AG09319 (cell line): ENCODE results near the gene USP40.

ENCODE experiments used
- DNase-seq: peaks from one replicate; pipeline ENCODE4 v3.0.0-alpha.2; 2010; ENCODE audit warnings: low read depth; ENCODE audit errors: extremely low read depth
- TF ChIP-seq, protein P1 (sequence below): IDR thresholded peaks from 2 replicates; pipeline ENCODE4 v1.5.1; 2011; ENCODE audit warnings: low read depth, mild to moderate bottlenecking, inconsistent platforms, low read length, moderate library complexity

Gene USP40, protein sequence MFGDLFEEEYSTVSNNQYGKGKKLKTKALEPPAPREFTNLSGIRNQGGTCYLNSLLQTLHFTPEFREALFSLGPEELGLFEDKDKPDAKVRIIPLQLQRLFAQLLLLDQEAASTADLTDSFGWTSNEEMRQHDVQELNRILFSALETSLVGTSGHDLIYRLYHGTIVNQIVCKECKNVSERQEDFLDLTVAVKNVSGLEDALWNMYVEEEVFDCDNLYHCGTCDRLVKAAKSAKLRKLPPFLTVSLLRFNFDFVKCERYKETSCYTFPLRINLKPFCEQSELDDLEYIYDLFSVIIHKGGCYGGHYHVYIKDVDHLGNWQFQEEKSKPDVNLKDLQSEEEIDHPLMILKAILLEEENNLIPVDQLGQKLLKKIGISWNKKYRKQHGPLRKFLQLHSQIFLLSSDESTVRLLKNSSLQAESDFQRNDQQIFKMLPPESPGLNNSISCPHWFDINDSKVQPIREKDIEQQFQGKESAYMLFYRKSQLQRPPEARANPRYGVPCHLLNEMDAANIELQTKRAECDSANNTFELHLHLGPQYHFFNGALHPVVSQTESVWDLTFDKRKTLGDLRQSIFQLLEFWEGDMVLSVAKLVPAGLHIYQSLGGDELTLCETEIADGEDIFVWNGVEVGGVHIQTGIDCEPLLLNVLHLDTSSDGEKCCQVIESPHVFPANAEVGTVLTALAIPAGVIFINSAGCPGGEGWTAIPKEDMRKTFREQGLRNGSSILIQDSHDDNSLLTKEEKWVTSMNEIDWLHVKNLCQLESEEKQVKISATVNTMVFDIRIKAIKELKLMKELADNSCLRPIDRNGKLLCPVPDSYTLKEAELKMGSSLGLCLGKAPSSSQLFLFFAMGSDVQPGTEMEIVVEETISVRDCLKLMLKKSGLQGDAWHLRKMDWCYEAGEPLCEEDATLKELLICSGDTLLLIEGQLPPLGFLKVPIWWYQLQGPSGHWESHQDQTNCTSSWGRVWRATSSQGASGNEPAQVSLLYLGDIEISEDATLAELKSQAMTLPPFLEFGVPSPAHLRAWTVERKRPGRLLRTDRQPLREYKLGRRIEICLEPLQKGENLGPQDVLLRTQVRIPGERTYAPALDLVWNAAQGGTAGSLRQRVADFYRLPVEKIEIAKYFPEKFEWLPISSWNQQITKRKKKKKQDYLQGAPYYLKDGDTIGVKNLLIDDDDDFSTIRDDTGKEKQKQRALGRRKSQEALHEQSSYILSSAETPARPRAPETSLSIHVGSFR

GRCh38 chr2:233566141-233566956, at the start of gene USP40:
Gene USP40 (minus strand): TSS chr2:233566782. CDS start chr2:233565554, 1,228 bp downstream.
- TF ChIP-seq, protein P1, sequence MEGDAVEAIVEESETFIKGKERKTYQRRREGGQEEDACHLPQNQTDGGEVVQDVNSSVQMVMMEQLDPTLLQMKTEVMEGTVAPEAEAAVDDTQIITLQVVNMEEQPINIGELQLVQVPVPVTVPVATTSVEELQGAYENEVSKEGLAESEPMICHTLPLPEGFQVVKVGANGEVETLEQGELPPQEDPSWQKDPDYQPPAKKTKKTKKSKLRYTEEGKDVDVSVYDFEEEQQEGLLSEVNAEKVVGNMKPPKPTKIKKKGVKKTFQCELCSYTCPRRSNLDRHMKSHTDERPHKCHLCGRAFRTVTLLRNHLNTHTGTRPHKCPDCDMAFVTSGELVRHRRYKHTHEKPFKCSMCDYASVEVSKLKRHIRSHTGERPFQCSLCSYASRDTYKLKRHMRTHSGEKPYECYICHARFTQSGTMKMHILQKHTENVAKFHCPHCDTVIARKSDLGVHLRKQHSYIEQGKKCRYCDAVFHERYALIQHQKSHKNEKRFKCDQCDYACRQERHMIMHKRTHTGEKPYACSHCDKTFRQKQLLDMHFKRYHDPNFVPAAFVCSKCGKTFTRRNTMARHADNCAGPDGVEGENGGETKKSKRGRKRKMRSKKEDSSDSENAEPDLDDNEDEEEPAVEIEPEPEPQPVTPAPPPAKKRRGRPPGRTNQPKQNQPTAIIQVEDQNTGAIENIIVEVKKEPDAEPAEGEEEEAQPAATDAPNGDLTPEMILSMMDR = no peak
- peak; percentile 74 for DNase-seq

DNA sequence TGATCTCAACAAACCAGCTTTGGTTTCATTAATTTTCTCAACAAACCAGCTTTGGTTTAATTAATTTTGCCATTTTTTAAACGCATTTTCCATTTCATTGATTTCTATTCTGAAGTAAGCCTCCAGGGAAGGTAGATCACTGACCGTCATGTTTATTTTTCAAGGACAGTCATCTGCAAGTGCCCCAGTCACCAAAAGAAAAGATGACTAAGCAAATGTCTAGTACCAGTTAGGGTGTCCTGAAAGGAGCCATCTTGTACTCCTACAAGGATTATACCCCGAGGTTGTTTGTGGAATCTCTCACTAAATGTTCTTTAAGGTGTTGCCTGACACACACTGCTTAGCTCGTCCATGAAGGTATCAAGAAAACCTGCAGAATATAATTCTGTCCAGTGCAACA, 44.7 kb upstream of the USP40 start:
- DNase-seq = no peak
- TF ChIP-seq, protein P1 = no peak

GRCh38 chr2:233605680-233606079, 39.1 kb upstream of the USP40 start:
- DNase-seq = no peak
- TF ChIP-seq, protein P1 = no peak

DNA sequence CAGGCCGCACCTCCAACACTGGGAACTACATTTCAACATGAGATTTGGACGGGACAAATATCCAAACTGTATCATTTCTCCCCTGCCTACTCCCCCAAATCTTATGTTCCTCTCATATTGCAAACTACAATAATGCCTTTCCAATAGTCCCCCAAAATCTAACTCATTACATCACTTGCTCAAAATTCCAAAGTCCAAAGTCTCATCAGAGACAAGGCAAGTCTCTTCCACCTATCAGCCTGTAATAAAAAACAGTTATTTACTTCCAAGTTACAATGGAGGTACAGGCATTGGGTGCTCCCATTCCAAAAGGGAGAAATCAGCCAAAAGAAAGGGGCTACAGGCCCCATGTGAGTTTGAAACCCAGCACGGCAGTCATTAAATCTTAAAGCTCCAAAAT, 38.2 kb upstream of the USP40 start:
- TF ChIP-seq, protein P1 = no peak
- no peak for DNase-seq

DNA sequence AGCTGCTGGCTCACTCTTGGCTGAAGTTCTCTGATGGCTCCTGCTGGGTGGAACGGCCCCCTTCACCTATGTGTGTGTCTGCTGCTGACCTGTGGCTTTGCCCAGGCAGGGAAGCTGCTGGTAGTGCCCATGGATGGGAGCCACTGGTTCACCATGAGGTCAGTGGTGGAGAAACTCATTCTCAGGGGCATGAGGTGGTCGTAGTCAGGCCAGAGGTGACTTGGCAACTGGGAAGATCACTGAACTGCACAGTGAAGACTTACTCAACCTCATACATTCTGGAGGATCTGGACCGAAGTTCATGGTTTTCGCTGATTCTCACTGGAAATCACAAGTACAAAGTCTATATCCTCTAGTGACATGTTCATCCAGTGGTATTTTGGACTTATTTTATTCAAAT, 36.9 kb upstream of the USP40 start:
- TF ChIP-seq, protein P1 = no peak
- DNase-seq = no peak

DNA sequence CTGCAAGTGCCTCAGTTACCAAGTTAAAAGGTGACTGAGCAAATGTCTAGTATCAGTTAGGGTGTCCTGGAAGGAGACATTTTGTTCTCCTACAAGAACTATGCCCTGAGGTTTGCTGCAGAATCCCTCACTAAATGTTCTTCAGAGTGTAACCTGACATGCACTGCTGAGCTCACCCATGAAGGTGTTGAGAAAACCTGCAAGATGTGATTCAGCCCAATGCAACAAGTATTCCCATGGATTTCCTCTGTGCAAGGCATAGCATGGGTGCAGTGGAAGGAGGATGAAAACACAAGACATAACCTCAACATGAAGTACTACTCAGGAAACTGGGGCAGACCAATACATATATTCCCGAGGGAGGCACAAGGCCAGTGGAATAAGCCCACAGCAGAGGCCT, 35.5 kb upstream of the USP40 start:
- no peak for DNase-seq
- TF ChIP-seq, protein P1 = no peak
